OCI-LY7 (cell line): ENCODE data around the gene EPN1. TPM values are rescaled to one million over a fixed set of nuclear protein-coding genes. Genes with fewer than 3 reads are reported as not detected.

Source experiments
- BruUV-seq: library from RNA; stranded (reverse); fragments of 400-500 nt; replicated peaks from 2 replicates; lab custom pipeline; 2021; lab: Mats Ljungman, UMichigan
- CTCF ChIA-PET: fragments of 300-600 bp; sonication (Branson Sonifier 250); formaldehyde crosslinking; loops from one replicate; lab custom pipeline; 2022; ENCODE audit warnings: antibody characterized with exemption; ENCODE audit not compliant: unreplicated experiment; lab: Charles Lee
- POLR2A ChIA-PET: fragments of 300-600 bp; sonication (Branson Sonifier 250); formaldehyde crosslinking; loops from one replicate; lab custom pipeline; 2022; ENCODE audit warnings: antibody characterized with exemption; lab: Charles Lee
- DNase-seq: peaks from one replicate; pipeline ENCODE4 v3.0.0-alpha.2; 2015; ENCODE audit warnings: low spot score
- H2AFZ ChIP-seq: fragments of 200-600 bp; sonication (generic), shearing (Covaris generic); 2 replicates; pipeline ENCODE4 v1.6.1; 2014; ENCODE audit warnings: mild to moderate bottlenecking, antibody characterized with exemption, low read length, moderate library complexity
- H3K27ac ChIP-seq: fragments of 200-600 bp; sonication (generic); 2 replicates; pipeline ENCODE4 v1.5.1; 2014; ENCODE audit warnings: mixed run types, low read depth, mild to moderate bottlenecking, moderate library complexity, low read length, inconsistent platforms; ENCODE audit not compliant: poor library complexity, severe bottlenecking
- H3K36me3 ChIP-seq: fragments of 200-600 bp; sonication (generic); 2 replicates; pipeline ENCODE4 v1.6.1; 2014; ENCODE audit warnings: mild to moderate bottlenecking, antibody characterized with exemption, low read length, moderate library complexity, mixed read lengths; ENCODE audit not compliant: insufficient read depth
- H3K4me1 ChIP-seq: fragments of 200-600 bp; sonication (generic); 2 replicates; pipeline ENCODE4 v1.5.1; 2014; ENCODE audit warnings: mild to moderate bottlenecking, low read length; ENCODE audit not compliant: insufficient read depth, poor library complexity, severe bottlenecking
- H3K4me2 ChIP-seq: fragments of 200-600 bp; sonication (generic); 2 replicates; pipeline ENCODE4 v1.6.1; 2014; ENCODE audit warnings: mild to moderate bottlenecking, low read length
- H3K4me3 ChIP-seq: fragments of 200-600 bp; sonication (generic); 2 replicates; pipeline ENCODE4 v1.5.1; 2014; ENCODE audit warnings: mild to moderate bottlenecking, low read depth, low read length; ENCODE audit not compliant: poor library complexity, severe bottlenecking
- H3K79me2 ChIP-seq: fragments of 200-600 bp; sonication (generic); 2 replicates; pipeline ENCODE4 v1.6.1; 2016; ENCODE audit warnings: low read depth, mild to moderate bottlenecking, low read length, moderate library complexity, mixed read lengths; ENCODE audit not compliant: insufficient read depth
- H3K9me2 ChIP-seq: fragments of 200-600 bp; sonication (generic); 2 replicates; pipeline ENCODE4 v1.6.1; 2016; ENCODE audit warnings: mild to moderate bottlenecking, low read length, mixed read lengths; ENCODE audit not compliant: insufficient read depth
- H3K9me3 ChIP-seq: fragments of 200-600 bp; sonication (generic); 2 replicates; pipeline ENCODE4 v1.6.1; 2014; ENCODE audit warnings: mild to moderate bottlenecking, mixed run types, low read length, mixed read lengths
- H4K20me1 ChIP-seq: fragments of 200-600 bp; sonication (generic); 2 replicates; pipeline ENCODE4 v1.6.1; 2014; ENCODE audit warnings: mild to moderate bottlenecking, antibody characterized with exemption, low read length, moderate library complexity, mixed read lengths; ENCODE audit not compliant: insufficient read depth
- CTCF ChIP-seq: fragments of 200-600 bp; sonication (generic); conservative IDR thresholded peaks from 2 replicates; pipeline ENCODE4 v1.5.1; 2014; ENCODE audit warnings: mild to moderate bottlenecking, antibody characterized with exemption, low read length, moderate library complexity, mixed read lengths
- EZH2phosphoT487 ChIP-seq: fragments of 200-600 bp; sonication (generic); IDR thresholded peaks from 2 replicates; pipeline ENCODE4 v1.6.1; 2018; ENCODE audit warnings: low read depth, borderline replicate concordance, mild to moderate bottlenecking, mixed run types, antibody characterized with exemption, low read length, moderate library complexity, mixed read lengths
- intact Hi-C: fragments of 100-400 bp; cut with micrococcal nuclease; formaldehyde crosslinking; loops from one replicate; pipeline ENCODE4 v1.10.0; 2022; ENCODE audit not compliant: unreplicated experiment
- total RNA-seq, 2 experiments: library from RNA; depleted of rRNA in 1 of 2; stranded (reverse); fragments of >200 nt in 1 of 2; shearing (Covaris generic) in 1 of 2; gene quantifications; 2 replicates each; pipeline ENCODE4 v1.2.3, GENCODE V29; 2014 to 2022

The EPN1 gene
- total RNA-seq, 2 experiments from 2014 or later: 40.5 to 120 TPM

DNA sequence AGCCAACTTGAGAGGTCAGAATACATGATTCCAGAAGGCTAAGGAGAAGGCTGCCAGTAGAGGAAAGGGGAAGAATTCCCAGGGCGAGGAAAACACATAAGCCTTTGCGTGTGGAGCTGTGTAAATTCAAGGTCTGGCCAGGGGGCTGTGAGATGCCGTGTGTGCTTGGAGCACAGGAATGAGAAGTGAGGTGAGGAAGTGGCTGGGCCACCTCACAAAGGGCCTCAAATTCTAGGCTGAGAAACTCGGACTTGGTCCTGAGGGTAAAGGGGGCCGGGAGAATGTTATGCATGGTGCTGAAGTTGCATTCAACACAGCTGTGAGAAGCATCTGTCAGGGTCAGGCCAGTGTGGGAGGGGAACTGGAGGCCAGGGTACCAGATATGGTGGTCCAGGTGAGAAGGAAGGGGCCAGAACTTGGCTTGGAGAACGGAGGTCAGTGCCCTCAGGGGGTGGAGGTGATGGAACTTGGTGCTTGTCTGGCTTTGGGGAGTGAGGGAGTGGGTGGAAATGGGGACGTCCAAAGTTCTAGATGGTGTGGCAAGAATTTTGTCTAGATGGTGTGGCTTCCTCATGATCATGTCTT is 39.1 kb upstream of the EPN1 start:
- ChIA-PET CTCF (no interaction called here), POLR2A (no interaction called here)
- Histone ChIP-seq H2AFZ (no peak overlapping the region), H3K79me2 (peaks cover 26% of the 10 kb centered on the region), H4K20me1 (no peaks in the 10 kb centered on the region), H3K4me2 (peak overlapping the region; percentile 100), H3K27ac (no peak overlapping the region), H3K4me3 (peak overlapping the region; percentile 98), H3K9me2 (no peaks in the 10 kb centered on the region), H3K9me3 (no peaks in the 10 kb centered on the region), H3K36me3 (peaks cover 7% of the 10 kb centered on the region; the same call in 1 of the 2 replicates), H3K4me1 (peaks cover 57% of the 10 kb centered on the region)
- intact Hi-C loops: no loop called here
- BruUV-seq: no TSS peak
- no peak for DNase-seq
- TF ChIP-seq EZH2phosphoT487 (no peak), CTCF (no peak)

- Histone ChIP-seq H4K20me1 (no peaks in the 10 kb centered on the region), H3K36me3 (peaks cover 7% of the 10 kb centered on the region; the same call in 1 of the 2 replicates), H3K4me3 (peak overlapping the region; percentile 98), H3K27ac (no peak overlapping the region), H3K79me2 (peaks cover 31% of the 10 kb centered on the region), H3K4me1 (peaks cover 57% of the 10 kb centered on the region), H3K4me2 (peak overlapping the region; percentile 100), H3K9me2 (no peaks in the 10 kb centered on the region), H2AFZ (no peak overlapping the region), H3K9me3 (no peaks in the 10 kb centered on the region)
- TF ChIP-seq CTCF (no peak), EZH2phosphoT487 (no peak)
- intact Hi-C loops: no loop called here
- BruUV-seq: no TSS peak
- ChIA-PET POLR2A (no interaction called here), CTCF (no interaction called here)
- DNase-seq: no peak
Measured at GRCh38 chr19:55636723-55637122, 38.3 kb upstream of the EPN1 start.

GRCh38 chr19:55637534-55637933 is 37.5 kb upstream of the EPN1 start:
- POLR2A ChIA-PET: no interaction called here
- CTCF ChIA-PET: interaction anchor here (0.6 kb wide), 1 partner anchor 13 kb away, joined by 3 read pairs; the partner anchor contains the start of gene ZNF784
- no peaks in the 10 kb centered on the region for H4K20me1 ChIP-seq
- H3K27ac ChIP-seq: no peak overlapping the region
- intact Hi-C loops: no loop called here
- H3K4me3 ChIP-seq: no peak overlapping the region
- no peak for DNase-seq
- no peak for TF ChIP-seq EZH2phosphoT487
- TF ChIP-seq CTCF: no peak
- peak overlapping the region; percentile 24 for H3K4me2 ChIP-seq
- peaks cover 53% of the 10 kb centered on the region for H3K4me1 ChIP-seq
- no peak overlapping the region for H2AFZ ChIP-seq
- H3K79me2 ChIP-seq: peaks cover 39% of the 10 kb centered on the region
- no TSS peak for BruUV-seq
- H3K36me3 ChIP-seq: peaks cover 7% of the 10 kb centered on the region; the same call in 1 of the 2 replicates
- H3K9me2 ChIP-seq: no peaks in the 10 kb centered on the region
- H3K9me3 ChIP-seq: no peaks in the 10 kb centered on the region
